Spleen (tissue), 7 donors: Measurements from ENCODE around the gene PDCD1LG2.

Experiments used
- POLR2A ChIP-seq, 3 donors: fragments of 450-650 bp; IDR thresholded peaks; one replicate each; pipeline ENCODE4 v1.5.1; 2017; ENCODE audit warnings: antibody characterized with exemption in 3 of 3, mild to moderate bottlenecking in 1 of 3
- TF ChIP-seq, protein P1 (sequence below), 11 experiments: fragments of 200-600 bp in 7 of 11; fragments of 450-650 bp in 4 of 11; sonication (generic) in 4 of 11; IDR thresholded peaks in 8 of 11; conservative IDR thresholded peaks in 3 of 11; 1 replicate in 7 of 11; 2 replicates in 4 of 11; pipeline versions ENCODE4 v1.4.0 to v1.8.0; 2016 to 2021; ENCODE audit warnings: antibody characterized with exemption in 11 of 11, inconsistent platforms in 4 of 11, mild to moderate bottlenecking in 1 of 11
- donor health status: DM: no; HTN: no; CAD: no; lungs with moderate emphysema.
- donor health status: DM: no; HTN: no; CAD: no.
- donor health status: DM: no; HTN: no; CAD: no.

DNA sequence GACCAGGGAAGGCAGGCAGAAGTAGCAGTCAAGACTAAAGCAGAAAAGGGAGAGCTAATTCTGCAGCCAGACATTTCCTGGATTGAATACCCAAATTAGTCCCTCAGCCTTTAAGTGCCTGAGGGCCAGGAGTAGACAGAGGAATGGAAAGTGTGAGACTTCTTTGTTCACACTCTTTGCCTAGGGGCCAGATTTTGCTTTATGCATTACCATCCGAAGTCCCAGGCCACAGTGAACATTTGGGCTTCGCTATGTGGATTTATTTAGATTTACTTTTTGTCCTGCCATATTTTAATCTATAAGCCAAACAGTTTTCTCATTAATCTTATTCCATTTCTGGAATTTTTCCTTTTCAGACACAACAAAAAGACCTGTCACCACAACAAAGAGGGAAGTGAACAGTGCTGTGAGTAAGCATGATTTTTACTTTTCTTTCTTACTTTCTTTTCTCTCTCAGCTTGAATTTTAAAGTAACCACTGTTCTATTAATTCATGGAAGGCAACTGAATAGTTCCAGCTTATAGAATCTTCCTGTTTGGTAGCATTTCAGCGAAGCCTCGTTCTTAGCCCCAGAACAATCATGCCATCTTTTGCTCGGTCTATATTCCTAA is 52.6 kb downstream of the PDCD1LG2 start:
- TF ChIP-seq, protein P1, sequence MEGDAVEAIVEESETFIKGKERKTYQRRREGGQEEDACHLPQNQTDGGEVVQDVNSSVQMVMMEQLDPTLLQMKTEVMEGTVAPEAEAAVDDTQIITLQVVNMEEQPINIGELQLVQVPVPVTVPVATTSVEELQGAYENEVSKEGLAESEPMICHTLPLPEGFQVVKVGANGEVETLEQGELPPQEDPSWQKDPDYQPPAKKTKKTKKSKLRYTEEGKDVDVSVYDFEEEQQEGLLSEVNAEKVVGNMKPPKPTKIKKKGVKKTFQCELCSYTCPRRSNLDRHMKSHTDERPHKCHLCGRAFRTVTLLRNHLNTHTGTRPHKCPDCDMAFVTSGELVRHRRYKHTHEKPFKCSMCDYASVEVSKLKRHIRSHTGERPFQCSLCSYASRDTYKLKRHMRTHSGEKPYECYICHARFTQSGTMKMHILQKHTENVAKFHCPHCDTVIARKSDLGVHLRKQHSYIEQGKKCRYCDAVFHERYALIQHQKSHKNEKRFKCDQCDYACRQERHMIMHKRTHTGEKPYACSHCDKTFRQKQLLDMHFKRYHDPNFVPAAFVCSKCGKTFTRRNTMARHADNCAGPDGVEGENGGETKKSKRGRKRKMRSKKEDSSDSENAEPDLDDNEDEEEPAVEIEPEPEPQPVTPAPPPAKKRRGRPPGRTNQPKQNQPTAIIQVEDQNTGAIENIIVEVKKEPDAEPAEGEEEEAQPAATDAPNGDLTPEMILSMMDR (IDR thresholded peaks at IDR 0.05 in 8 of 11, conservative IDR thresholded peaks at IDR 0.05 in 3 of 11) = no peak
- TF ChIP-seq POLR2A (IDR thresholded peaks at IDR 0.05) = no peak
